Ascending aorta (tissue), 2 donors: Measurements from ENCODE around the gene MMP14. TPM values are rescaled to one million over a fixed set of nuclear protein-coding genes. Genes with fewer than 3 reads are reported as not detected.
"Not testable (repeated sequence)": the region's sequence is repeated elsewhere in the genome, so short reads cannot be mapped to it uniquely, and the experiment has no call there.

ENCODE experiments used
- DNase-seq, 2 donors: peaks; one replicate each; pipeline ENCODE4 v3.0.0-alpha.2; 2019; ENCODE audit warnings: low spot score in 2 of 2
- H3K27ac ChIP-seq, 2 donors: fragments of 200-600 bp; sonication (generic); one replicate each; pipeline ENCODE4 v1.5.1; 2016 to 2017; ENCODE audit warnings: mild to moderate bottlenecking in 1 of 2
- H3K27me3 ChIP-seq: fragments of 200-600 bp; sonication (generic); one replicate; pipeline ENCODE4 v1.5.1; 2017
- H3K36me3 ChIP-seq, 2 donors: fragments of 200-600 bp; sonication (generic); one replicate each; pipeline ENCODE4 v1.5.1; 2016
- H3K4me1 ChIP-seq, 2 donors: fragments of 200-600 bp; sonication (generic); one replicate each; pipeline ENCODE4 v1.5.1; 2016 to 2017; ENCODE audit warnings: mild to moderate bottlenecking in 1 of 2
- H3K4me3 ChIP-seq, 2 donors: fragments of 200-600 bp; sonication (generic); one replicate each; pipeline ENCODE4 v1.5.1; 2016 to 2017; ENCODE audit warnings: mild to moderate bottlenecking in 1 of 2
- H3K9me3 ChIP-seq, 2 donors: fragments of 200-600 bp; sonication (generic); one replicate each; pipeline ENCODE4 v1.5.1; 2016
- CTCF ChIP-seq, 3 experiments: fragments of 200-600 bp in 2 of 3; fragments of 450-650 bp in 1 of 3; sonication (generic) in 2 of 3; IDR thresholded peaks; one replicate each; pipeline ENCODE4 v1.5.1; 2016 to 2019; ENCODE audit warnings: antibody characterized with exemption in 3 of 3, mild to moderate bottlenecking in 1 of 3, moderate library complexity in 1 of 3
- intact Hi-C: fragments of 100-400 bp; cut with DNase I; formaldehyde crosslinking; loops from one replicate; pipeline ENCODE4 v1.15.1; 2023
- total RNA-seq: library from RNA; depleted of rRNA; stranded (reverse); fragments of >200 nt; gene quantifications from one replicate; pipeline ENCODE4 v1.1.0, GENCODE V29; 2016

The MMP14 gene
- total RNA-seq, 1 donor from 2014 or later = 178 TPM

DNA sequence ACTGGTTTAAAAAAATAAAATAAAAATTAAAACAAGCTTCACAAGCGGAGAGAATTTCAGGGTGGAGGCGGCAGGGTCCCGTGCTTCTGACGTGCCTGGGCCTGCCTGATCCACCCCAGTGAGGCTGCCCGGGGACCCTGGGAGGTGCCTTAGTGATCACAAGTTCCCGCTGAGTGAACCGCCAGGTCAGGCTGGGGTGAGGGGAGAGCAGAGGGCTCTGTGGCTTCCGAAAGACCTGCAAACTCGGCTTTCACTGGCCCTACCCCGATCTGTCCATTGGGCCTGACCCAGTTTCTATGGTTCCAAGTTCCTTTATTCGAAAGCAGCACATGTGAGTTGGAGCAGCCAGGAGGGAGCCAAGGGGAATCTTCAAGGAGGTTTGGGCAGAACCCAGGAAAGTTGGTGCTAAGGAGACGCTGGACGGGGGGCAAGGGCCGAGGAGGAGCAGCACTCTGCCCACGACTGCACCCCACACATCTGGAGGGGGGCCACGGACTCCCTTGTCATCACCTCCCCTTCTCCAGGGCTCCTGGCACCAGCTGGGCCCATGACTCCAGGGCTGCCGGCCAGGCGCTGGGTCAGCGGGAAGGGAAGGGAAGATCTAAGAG, 12.9 kb downstream of the MMP14 start:
- Histone ChIP-seq H3K27ac (peak overlapping the region; percentile 87 to 91), H3K9me3 (no peaks in the 10 kb centered on the region), H3K4me3 (peak overlapping the region in 1 of 2 donors; percentile 32), H3K4me1 (peaks cover 48 to 66% of the 10 kb centered on the region in 2 donors), H3K36me3 (peaks cover 26% of the 10 kb centered on the region in 2 donors), H3K27me3 (no peaks in the 10 kb centered on the region)
- TF ChIP-seq CTCF (IDR thresholded peaks at IDR 0.05) = no peak
- intact Hi-C loops = loop anchor here (2.0 to 10.0 kb wide), 2 partner anchors 261 to 1375 kb away; partner anchors contain the start of genes DAD1, RAB2B and TOX4
- DNase-seq = peak; percentile 59 to 85

DNA sequence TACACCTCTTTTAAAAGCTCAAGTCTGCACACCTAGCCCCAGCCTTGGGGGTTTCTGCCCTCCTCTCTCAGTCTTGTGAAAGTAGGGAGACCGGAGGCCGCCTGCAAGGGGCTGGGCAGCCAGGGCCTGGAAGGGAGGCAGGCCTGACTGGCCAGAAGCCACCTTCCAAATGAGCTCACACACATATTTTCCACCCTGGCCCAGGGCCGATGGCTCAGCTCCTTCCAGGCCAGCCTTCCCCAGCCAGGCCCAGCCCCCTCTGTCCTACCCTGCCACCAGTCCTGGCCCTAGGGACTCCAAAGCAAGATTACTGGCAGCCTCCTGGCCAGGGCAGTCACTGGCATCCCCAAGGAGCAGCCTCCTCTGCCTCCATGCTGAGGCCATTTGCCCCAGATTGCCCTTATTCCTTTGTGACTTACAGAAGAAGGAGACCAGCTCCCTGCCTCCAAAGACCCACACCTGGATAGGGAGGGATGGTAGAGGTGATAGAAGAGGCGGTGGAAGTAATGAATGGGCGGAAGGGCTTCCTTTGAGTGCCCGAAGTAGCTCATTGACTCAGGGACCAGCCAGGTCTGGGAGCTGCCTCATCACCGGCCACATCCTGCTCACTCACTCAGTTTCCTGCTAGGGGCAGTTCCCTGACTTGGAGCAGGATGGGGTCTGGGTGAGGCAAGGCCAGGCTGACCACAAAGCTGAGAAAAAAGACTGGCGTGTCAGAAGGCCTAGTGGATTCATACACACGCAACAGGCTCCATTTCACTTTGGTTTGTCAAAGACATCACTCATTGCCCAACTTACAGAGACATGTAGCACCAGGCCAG, 14.8 kb downstream of the MMP14 start:
- intact Hi-C loops = loop anchor here (1.0 to 10.0 kb wide), 2 partner anchors 20 to 86 kb away; partner anchors contain the start of genes LRP10 and OXA1L

DNA sequence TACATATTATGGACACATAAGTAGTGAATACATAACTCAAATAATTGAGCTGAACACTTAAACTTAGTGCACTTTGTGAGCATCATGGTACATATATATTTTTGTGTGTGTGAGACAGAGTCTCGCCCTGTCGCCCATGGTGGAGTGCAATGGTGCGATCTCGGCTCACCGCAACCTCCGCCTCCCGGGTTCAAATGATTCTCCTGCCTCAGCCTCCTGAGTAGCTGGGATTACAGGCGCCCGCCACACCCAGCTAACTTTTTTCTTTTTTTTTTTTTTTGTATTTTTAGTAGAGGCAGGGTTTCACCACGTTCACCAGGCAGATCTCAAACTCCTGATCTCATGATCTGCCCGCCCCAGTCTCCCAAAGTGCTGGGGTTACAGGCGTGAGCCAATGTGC, 15.8 kb downstream of the MMP14 start:
- H3K36me3 ChIP-seq, H3K4me3 ChIP-seq, H3K27me3 ChIP-seq, DNase-seq, H3K9me3 ChIP-seq: not testable (repeated sequence)
- H3K27ac ChIP-seq = peak overlapping the region; percentile 87 to 91
- intact Hi-C loops = loop anchor here (2.0 to 10.0 kb wide), 2 partner anchors 87 to 295 kb away; partner anchors contain the start of gene OXA1L
- H3K4me1 ChIP-seq = peaks cover 38 to 52% of the 10 kb centered on the region in 2 donors

More for the DNA sequence above, 14.8 kb downstream of the MMP14 start:
- no peak for TF ChIP-seq CTCF (IDR thresholded peaks at IDR 0.05)
- peaks cover 7 to 8% of the 10 kb centered on the region in 2 donors for H3K36me3 ChIP-seq
- peak overlapping the region; percentile 87 to 91 for H3K27ac ChIP-seq
- peak; percentile 80 to 98 for DNase-seq
- H3K4me3 ChIP-seq = peak overlapping the region in 1 of 2 donors; percentile 28
- peaks cover 44 to 63% of the 10 kb centered on the region in 2 donors for H3K4me1 ChIP-seq
- no peaks in the 10 kb centered on the region for H3K9me3 ChIP-seq
- no peaks in the 10 kb centered on the region for H3K27me3 ChIP-seq

DNA sequence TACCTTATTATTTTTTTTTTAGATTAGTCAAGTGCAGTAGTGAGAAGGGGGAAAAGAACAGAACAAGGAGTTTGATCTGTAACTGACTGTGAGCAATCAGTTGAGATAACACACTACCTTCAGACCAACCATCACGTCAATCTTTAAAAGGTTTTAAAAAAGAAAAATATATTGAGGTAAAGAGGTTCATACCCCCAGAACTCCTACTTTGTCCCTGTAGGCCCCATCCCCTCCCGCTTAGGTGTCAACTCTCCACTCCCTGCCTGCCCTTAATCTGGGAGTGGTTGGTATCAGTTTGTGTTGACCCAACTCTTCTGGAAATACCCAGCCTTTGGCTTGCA, 16.2 kb downstream of the MMP14 start:
- H3K9me3 ChIP-seq = no peaks in the 10 kb centered on the region
- H3K36me3 ChIP-seq = no peaks in the 10 kb centered on the region
- no peak for DNase-seq
- H3K4me3 ChIP-seq = peak overlapping the region in 1 of 2 donors; percentile 66
- intact Hi-C loops = loop anchor here (2.0 to 10.0 kb wide), 2 partner anchors 88 to 296 kb away; partner anchors contain the start of gene OXA1L
- no peaks in the 10 kb centered on the region for H3K27me3 ChIP-seq
- TF ChIP-seq CTCF (IDR thresholded peaks at IDR 0.05) = no peak
- H3K27ac ChIP-seq = peak overlapping the region; percentile 87 to 91
- peaks cover 36 to 48% of the 10 kb centered on the region in 2 donors for H3K4me1 ChIP-seq

- peak; percentile 87 to 95 (median 93) for TF ChIP-seq CTCF (IDR thresholded peaks at IDR 0.05)
- intact Hi-C loops = loop anchor here (1.0 to 10.0 kb wide), 5 partner anchors 17 to 296 kb away; partner anchors contain the start of genes MMP14 and OXA1L
- Histone ChIP-seq H3K4me3 (peak overlapping the region; percentile 42 to 66), H3K27me3 (no peaks in the 10 kb centered on the region), H3K27ac (peak overlapping the region; percentile 87 to 91), H3K9me3 (no peaks in the 10 kb centered on the region), H3K4me1 (peaks cover 36 to 43% of the 10 kb centered on the region in 2 donors), H3K36me3 (no peaks in the 10 kb centered on the region)
- DNase-seq = peak; percentile 58 to 96
Measured at GRCh38 chr14:22852940-22853767, 16.8 kb downstream of the MMP14 start.

DNA sequence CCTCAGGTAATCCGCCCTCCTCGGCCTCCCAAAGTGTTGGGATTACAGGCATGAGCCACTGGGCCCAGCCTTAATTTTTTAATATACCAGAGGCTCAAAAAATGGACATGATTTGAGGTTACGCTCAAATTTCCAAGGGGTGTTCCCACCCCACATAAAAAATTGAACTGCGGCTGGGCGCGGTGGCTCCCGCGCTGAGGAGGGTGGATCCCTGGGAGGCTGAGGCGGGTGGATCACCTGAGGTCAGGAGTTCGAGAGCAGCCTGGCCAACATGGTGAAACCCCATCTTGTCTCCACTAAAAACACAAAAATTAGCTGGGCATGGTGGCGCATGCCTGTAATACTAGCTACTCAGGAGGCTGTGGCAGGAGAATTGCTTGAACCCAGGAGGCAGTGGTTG, 17.9 kb downstream of the MMP14 start:
- H3K4me3 ChIP-seq, H3K36me3 ChIP-seq, DNase-seq, H3K27me3 ChIP-seq, H3K9me3 ChIP-seq, H3K27ac ChIP-seq: not testable (repeated sequence)
- H3K4me1 ChIP-seq = peaks cover 30 to 31% of the 10 kb centered on the region in 2 donors
- intact Hi-C loops = loop anchor here (10.0 kb wide), 1 partner anchor 89 kb away; the partner anchor contains the start of gene OXA1L
